ENCODE measurements around the gene TSPYL6. TPM values are rescaled to one million over a fixed set of nuclear protein-coding genes. Genes with fewer than 3 reads are reported as not detected.

The TSPYL6 gene
- total RNA-seq, 1 donor from 2014 or later, result not detected

DNA sequence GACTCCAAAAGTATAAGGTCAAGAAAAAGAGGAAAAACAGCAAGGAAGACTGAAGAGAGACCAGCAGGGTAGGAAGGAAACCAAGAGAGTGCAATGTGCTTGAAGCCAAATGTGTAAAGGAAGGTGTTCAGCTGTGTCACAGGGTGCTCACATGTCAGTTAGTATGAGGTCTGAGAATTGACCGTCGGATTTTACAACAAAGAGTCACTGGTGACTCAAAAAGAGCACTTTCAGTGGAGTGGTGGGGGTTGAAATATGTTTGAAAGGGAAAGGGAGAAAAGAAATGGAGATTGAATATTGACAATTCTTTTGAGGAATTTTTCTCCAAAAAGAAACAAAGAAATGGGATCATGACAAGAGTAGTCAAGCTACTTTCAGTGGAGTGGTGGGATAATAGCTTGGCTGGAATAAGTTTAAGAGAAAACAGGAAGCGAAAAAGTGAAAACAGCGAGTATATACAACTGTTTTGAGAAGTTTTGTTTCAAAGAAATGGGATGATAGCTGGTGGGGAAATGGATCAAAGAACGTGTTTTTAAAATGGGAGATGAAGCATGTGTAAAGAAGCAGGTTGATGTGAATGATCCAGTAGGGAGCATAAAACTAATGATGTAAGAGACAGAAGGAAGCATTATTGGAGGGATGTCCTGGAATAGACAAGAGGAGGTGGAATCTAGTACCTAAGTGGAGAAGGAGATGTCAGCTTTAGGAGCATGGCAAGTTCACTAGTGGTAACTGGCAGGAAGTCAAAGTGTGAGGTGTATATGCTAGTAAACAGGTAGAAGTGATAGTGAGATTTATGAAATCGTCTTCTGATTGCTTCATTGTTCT is 3.6 kb upstream of the TSPYL6 start:
- TF ChIP-seq, protein P1, sequence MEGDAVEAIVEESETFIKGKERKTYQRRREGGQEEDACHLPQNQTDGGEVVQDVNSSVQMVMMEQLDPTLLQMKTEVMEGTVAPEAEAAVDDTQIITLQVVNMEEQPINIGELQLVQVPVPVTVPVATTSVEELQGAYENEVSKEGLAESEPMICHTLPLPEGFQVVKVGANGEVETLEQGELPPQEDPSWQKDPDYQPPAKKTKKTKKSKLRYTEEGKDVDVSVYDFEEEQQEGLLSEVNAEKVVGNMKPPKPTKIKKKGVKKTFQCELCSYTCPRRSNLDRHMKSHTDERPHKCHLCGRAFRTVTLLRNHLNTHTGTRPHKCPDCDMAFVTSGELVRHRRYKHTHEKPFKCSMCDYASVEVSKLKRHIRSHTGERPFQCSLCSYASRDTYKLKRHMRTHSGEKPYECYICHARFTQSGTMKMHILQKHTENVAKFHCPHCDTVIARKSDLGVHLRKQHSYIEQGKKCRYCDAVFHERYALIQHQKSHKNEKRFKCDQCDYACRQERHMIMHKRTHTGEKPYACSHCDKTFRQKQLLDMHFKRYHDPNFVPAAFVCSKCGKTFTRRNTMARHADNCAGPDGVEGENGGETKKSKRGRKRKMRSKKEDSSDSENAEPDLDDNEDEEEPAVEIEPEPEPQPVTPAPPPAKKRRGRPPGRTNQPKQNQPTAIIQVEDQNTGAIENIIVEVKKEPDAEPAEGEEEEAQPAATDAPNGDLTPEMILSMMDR (IDR thresholded peaks at IDR 0.05; ENCODE audit: unreplicated experiment), result no peak
- H3K36me3 Mint-ChIP-seq (ENCODE audit: low read depth, unreplicated experiment), result no peaks in the 10 kb centered on the region
- H3K27me3 Mint-ChIP-seq (ENCODE audit: unreplicated experiment), result peaks cover under 1% of the 10 kb centered on the region
- no peak overlapping the region for H3K27ac Mint-ChIP-seq (ENCODE audit: unreplicated experiment)
- H3K4me1 Mint-ChIP-seq (ENCODE audit: unreplicated experiment), result no peaks in the 10 kb centered on the region
- no peak for DNase-seq (ENCODE audit: low spot score)
- no peak overlapping the region for H3K4me3 Mint-ChIP-seq (ENCODE audit: unreplicated experiment)
- H3K9me3 Mint-ChIP-seq (ENCODE audit: unreplicated experiment), result no peaks in the 10 kb centered on the region

DNA sequence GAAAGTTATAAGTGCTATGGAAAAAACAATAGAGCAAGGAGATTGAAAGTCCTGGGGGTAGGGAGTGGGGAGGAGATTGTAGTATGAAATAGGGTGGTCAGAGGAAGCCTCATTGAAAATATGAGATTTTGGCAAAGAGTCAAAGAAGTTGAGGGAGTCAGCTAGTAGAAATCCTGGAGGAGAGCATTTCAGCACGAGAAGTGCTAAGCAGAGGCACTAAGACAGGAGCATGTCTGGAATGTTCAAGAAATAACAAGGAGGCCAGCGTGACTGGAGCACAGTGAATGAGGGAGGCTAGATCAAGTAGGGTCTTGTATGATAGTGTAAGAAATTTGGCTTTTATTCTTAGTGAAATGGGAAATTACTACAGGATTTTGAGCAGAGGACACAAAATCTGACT is 2.1 kb upstream of the TSPYL6 start:
- no peaks in the 10 kb centered on the region for H3K4me1 Mint-ChIP-seq (ENCODE audit: unreplicated experiment)
- no peaks in the 10 kb centered on the region for H3K36me3 Mint-ChIP-seq (ENCODE audit: low read depth, unreplicated experiment)
- H3K27ac Mint-ChIP-seq (ENCODE audit: unreplicated experiment), result no peak overlapping the region
- H3K9me3 Mint-ChIP-seq (ENCODE audit: unreplicated experiment), result no peaks in the 10 kb centered on the region
- H3K4me3 Mint-ChIP-seq (ENCODE audit: unreplicated experiment), result no peak overlapping the region
- TF ChIP-seq, protein P1 (IDR thresholded peaks at IDR 0.05; ENCODE audit: unreplicated experiment), result no peak
- peaks cover 9% of the 10 kb centered on the region for H3K27me3 Mint-ChIP-seq (ENCODE audit: unreplicated experiment)
- no peak for DNase-seq (ENCODE audit: low spot score)

DNA sequence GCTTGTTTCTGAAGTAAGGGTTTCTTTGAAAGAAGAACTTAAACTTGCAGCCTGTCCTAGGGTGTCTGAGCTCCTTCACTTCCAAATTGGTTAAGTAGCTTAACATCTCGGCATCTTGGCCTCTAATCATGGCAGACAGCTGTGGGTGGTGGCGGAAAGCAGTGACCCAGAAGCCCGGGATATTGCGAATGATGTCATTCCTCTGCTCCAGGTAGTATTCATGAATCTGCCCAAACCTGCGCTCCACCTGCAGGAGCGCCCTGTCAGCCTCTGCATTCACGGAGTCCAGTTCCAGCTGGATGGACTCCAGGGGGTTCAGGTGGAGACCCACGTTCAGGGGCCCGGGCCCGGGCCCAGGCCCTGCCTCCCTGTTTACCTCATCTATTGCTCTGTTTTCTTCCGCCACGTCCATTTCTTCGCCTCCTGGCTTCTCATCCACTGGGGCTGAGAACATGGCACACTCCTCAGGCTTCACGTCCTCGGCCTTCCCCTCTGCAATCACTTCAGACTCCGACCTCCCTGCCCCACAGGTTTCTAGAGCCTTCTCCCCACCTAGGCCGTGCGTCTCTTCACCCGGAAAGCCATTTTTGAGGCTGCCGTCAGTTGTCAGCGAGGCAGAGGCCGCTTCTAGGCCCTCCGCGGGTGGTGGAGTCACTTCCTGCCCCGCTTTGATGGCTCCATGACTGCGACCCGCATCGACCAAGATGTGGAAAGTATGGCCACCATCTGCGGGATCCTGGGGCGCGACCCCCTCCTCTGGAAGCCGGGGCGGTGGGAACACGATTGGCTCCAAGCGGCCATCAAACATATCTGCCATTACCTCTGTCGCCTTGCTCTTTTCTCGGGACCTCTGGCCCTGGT is 569 bp downstream of the TSPYL6 start:
- TF ChIP-seq, protein P1 (IDR thresholded peaks at IDR 0.05; ENCODE audit: unreplicated experiment), result no peak
- Mint-ChIP-seq H3K4me1 (ENCODE audit: unreplicated experiment) (no peaks in the 10 kb centered on the region), H3K27ac (ENCODE audit: unreplicated experiment) (no peak overlapping the region), H3K27me3 (ENCODE audit: unreplicated experiment) (peaks cover 9% of the 10 kb centered on the region), H3K36me3 (ENCODE audit: low read depth, unreplicated experiment) (no peaks in the 10 kb centered on the region), H3K9me3 (ENCODE audit: unreplicated experiment) (no peaks in the 10 kb centered on the region), H3K4me3 (ENCODE audit: unreplicated experiment) (no peak overlapping the region)
- no peak for DNase-seq (ENCODE audit: low spot score)

DNA sequence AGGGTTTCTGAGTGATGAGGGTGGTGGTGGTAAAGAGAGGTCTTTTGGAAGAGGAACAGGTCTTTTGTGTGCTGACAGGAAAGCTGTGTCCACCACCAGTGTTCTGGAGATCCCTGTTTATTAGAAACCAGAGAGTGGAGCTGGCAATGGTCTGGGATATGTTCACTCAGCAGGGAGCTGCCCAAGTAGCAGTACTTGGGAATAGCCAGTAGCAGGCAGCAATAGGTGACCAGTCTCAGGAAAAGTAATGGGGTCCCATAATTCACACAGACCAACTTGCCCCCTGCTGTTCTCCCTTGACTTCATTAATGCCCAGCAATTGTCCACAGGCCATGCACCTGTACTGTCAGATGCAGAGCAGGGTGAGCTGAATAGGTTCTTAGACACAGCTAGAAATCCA is 1.8 kb downstream of the TSPYL6 start:
- Mint-ChIP-seq H3K27me3 (ENCODE audit: unreplicated experiment) (peaks cover 9% of the 10 kb centered on the region), H3K4me1 (ENCODE audit: unreplicated experiment) (no peaks in the 10 kb centered on the region), H3K4me3 (ENCODE audit: unreplicated experiment) (no peak overlapping the region), H3K27ac (ENCODE audit: unreplicated experiment) (no peak overlapping the region), H3K9me3 (ENCODE audit: unreplicated experiment) (no peaks in the 10 kb centered on the region), H3K36me3 (ENCODE audit: low read depth, unreplicated experiment) (no peaks in the 10 kb centered on the region)
- TF ChIP-seq, protein P1 (IDR thresholded peaks at IDR 0.05; ENCODE audit: unreplicated experiment), result no peak
- DNase-seq (ENCODE audit: low spot score), result no peak

Data from endothelial cell (in vitro differentiated cells).